NCI-H748 (cell line): ENCODE results near the gene GRB2.

Source experiments
- DNase-seq: peaks from one replicate; lab custom pipeline; 2025; ENCODE audit not compliant: unreplicated experiment; lab: John Stamatoyannopoulos, UW

GRB2 gene

DNA sequence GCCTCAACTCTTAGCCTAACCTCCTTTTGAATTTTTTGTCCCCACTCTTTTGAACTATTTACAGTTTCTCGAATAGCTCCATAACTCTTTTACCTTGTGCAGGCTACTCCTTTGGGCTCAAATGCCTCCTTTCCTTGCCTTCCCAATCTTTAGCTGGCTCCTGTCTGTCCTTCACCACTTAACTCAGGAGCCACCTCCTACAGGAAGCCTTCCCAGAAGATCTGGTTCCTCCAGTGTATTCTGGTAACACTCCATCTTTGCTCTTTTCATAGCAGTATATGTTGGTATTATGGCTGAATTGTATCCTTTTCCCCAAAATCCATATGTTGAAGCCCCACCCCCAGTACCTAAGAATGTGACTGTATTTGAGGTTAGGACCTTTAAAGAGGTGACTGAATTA, 9.0 kb upstream of the GRB2 start:
- DNase-seq, result no peak

DNA sequence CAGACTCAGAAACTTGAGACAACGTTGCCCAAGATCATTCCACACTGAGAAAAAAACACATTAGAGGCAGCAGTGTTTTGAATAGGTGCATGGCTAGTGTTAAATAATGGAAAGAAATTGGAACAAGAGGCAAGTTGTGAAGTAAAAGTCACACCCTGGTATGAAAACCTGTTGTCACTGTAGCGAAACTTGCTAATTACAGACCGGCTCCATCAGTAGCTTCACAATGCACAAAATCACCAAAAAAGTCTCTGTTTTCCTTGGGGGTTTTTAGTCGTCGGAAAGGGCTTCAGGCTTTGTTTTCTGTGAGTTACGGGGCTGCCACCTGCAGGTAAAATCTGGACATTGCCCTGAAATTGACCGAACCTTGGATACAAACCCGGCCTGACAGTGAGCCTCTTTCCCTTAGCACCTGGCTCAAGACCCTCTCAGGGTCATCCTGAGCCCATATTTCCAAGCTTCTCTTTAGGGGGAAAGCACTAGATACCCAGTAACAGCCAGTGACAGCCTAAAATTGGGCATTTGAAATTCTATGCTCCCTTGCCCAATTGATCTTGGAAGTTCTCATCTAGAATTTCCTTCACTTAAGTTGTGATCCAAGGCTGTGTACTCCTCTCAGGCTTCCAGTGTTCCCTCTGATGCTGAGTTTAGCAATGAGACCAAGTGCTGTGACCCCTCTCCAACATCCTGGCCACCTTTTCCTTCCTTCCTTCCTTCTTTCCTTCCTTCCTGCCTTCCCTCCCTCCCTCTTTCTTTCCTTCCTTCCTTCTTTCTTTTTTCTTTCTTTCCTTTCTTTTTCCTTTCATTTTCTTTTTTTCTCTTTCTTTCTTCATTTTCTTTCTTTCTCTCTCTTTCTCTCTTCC, 7.2 kb upstream of the GRB2 start:
- DNase-seq, result peak; percentile 64

DNA sequence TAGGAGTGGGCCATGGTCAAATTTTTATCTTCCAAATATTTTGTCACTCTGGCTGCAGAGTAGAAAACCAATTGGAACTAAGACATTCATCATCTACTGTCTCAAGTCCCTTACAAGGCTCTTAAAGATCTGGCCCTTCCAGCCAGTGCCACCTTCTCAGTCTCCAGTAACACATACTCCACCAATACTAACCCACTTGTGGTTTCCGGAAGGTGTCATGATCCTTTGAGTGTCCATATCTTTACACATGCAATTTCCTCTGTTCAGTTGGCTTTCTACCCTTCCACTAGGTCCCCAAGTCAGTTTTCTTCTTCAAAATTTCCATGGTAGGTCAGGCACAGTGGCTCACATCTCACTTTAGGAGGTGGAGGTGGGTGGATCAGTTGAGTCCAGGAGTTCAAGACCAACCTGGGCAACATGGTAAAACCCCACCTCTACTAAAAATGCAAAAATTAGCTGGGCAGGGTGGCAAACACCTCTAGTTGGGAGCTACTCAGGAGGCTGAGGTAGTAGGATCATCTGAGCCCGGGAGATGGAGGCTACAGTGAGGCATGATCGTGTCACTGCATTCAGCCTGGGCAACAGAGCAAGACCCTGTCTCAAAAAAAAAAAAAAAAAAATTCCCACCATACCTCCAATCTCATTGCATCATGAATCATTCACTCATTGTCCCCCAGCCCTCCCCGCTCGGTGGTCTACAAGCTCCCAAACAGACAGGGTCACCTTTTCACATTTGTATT, 6.0 kb upstream of the GRB2 start:
- DNase-seq, result no peak

DNA sequence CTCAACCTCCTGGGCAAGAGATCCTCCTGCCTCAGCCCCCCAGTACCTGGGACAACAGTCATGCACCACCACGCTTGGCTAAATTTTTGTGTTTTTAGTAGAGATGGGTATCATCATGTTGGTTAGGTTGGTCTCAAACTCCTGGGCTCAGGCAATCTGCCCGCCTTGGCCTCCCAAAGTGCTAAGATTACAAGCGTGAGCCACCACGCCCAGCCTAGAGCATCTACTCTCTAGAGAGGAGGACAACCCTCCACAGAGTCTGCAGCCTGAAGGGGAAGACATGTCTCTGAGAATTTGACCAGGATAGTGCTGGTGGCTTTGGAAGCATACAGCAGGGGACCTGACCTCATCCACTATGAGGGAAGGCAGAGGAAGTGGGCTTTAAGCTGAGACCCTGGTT, 4.7 kb upstream of the GRB2 start:
- no peak for DNase-seq

DNA sequence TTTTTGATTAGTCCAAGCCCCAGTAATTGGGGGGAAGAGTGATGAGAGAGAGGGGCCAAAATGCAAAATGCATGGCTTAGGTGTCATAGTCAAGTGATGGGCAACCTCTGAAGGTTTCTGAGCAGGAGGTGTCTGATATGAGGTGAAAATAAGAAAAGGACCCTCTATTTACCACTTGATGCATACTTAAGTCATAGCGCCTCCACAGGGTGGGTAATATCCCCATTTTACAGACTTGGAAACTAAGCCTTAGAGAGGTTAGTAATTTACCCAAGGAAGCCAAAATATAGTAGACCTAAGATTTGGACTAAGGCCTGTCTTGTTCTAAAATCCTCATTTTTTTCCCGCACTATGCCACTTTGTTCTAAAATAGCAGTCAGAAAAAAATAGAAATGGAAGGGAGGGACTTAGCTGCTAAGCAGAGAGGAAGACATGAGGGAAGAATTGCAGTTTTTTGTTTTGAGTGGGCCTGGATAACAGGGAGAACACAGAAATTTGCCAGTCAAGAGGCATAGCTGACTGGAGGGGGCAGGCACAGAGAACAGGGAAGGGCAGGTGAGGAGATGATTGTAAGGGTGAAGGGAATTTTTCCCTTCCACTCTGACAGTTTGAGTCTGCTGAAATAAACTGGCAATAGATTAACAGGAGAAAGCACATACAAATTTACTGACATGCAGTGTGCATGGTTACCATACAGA, 2.3 kb upstream of the GRB2 start:
- no peak for DNase-seq

DNA sequence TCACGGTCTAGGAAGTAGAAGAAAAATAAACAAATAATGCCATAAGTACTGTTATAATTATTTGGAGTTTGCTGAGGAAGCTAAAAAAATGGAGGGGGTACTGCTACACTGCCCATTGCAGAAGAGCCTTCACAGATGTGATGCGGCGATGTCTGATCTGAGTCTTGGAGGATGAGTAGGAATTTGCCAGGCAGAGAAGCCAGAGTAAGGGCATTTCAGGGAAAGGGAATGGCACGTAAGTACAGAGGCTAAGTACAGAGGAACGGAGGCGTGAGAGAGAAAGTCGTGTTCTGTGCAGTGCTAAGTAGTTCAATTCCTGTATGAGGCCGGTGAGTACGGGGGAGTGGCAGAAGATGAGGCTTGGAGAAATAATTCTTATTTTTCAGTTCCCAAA, 741 bp upstream of the GRB2 start:
- peak; percentile 18 for DNase-seq

DNA sequence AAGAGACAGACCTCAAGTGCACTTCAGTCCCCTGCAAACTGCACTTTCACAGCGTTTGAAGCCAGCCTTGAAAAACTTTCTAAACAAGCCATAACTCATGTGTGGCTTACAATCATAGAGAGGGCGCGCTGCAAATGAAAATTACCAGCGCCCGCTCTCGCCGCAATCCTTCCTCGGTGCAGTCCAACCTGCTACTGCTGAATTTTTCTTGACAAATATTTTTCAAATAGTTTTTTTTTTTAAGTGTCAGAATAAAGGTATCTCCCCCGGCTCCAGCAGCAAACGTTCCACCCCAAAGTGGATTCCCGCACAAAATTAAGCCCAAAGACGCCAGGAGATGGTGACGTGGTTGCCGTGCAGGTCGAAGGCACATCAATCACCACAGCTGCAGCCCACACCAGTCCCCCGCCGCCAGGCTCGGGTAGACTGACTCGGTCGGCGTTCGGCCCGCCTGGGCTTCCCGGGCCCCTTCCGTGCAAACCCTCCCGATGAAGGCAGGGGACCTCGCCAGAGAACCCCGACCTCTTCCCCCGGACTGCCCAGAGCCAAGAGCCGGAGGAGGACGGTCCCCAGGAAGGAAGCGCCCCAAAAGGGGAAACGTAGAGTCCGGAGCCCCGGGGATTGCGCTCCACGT, 630 bp downstream of the GRB2 start:
- DNase-seq, result peak; percentile 40

DNA sequence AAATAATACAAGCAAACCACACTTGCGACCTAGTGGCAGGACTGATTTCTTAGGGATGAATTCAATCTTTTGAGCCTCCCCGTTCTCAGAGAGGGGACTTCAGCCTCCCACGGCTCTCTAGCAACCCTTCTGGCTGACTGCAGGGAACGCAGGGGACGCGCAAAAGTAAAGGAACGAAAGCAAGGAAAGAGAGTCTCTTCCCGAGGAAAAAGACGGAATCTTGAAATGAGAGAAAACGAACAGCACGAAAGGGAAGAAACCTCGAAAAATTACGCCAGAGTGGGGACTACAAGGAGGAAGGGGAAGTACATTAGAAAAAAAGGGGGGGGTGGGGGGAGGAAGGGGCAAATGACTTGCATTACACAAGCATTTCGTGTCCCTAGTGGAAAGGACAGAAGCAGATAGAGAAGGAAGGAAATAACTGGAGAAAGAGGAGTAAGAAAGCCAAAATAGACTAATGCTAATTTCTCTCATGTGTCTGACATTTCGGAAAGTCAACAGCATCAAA, 1.2 kb downstream of the GRB2 start:
- DNase-seq, result peak; percentile 64

DNA sequence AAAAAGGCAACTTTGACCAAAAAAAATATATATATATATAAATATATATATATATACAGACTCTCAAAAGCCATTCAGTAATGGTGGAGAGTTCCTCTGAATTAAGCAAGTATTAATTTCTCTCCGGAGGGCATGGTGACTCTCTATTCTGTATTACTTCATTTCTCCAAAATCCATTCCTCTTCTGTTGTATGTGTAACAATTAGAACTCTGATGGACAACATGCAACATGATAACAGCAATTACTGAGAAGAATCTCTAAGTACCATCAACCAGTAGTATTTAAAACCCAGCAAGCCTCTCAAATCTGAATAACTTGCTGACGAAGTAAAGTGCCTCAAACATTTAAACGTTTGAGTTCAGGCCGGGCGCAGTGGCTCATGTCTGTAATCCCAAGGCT, 2.3 kb downstream of the GRB2 start:
- no peak for DNase-seq

DNA sequence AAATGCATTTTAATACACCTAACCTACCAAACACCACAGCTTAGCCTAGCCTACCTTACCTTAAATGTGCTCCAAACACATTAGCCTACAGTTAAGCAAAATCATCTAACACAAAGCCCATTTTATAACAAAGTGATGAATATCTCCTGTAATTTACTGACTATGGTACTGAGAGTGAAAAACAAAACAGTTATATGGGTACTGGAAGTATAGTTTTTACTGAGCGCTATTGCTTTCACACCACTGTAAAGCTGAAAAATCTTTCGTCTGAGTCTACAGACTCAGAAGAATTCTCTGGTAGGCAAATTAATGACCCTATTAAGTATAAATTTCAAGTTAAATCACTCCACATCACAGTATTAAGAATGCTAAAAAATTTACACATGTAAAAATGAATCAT, 3.5 kb downstream of the GRB2 start:
- DNase-seq, result no peak

DNA sequence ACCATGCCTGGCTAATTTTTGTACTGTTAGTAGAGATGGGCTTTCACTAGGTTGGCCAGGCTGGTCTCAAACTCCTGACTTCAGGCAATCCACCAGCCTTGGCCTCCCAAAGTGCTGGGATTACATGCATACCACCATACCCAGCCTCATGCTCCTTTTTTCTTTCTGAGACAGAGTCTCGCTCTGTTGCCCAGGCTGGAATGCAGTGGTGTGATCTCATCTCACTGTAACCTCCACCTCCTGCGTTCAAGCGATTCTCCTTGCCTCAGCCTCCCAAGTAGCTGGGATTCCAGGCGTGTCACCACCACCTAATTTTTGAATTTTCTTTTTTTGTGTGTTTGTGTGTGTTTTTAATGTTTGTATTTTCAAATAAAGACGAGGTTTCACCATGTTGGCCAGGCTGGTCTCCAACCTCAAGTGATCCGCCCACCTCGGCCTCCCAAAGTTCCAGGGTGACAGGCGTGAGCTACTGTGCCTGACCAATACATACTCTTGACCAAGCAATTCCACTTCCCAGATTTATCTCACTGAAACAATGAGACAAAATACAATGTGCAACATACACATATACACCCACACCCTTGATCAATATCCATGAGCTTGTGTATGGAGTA, 5.0 kb downstream of the GRB2 start:
- DNase-seq, result no peak

DNA sequence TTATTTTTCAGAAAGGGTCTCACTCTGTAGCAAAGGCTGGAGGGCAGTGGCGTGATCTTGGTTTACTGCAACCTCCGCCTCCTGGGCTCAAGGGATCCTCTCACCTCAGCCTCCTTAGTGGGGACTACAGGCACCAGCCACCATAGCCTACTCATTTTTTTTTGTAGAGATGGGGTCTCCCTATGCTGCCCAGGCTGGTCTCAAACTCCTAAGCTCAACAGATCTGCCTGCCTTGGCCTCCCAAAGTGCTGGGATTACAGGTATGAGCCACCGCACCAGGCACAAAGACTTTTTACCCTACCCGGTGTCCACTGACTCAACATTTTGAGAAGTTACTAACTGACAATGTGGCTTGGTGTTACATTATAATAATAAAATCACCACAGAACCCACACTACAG, 7.2 kb downstream of the GRB2 start:
- no peak for DNase-seq

DNA sequence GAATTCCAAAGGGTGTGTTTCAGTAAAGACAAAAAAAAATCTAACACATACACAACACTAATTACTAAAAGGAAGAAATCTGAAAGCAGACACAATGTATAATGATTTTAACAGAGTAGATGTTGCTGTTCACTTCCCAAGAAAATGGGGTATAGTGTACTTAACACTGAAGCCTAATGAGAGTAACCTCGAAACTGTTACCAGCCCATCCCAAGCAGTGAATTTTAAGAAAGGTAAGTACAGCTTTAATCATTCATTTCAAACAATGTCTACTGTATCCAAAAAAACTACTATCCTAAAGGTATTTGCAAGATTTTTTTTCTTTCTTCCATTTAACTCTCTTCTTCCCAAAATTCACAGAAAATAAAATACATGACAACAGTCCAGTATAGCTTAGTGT, 8.3 kb downstream of the GRB2 start:
- DNase-seq, result no peak

DNA sequence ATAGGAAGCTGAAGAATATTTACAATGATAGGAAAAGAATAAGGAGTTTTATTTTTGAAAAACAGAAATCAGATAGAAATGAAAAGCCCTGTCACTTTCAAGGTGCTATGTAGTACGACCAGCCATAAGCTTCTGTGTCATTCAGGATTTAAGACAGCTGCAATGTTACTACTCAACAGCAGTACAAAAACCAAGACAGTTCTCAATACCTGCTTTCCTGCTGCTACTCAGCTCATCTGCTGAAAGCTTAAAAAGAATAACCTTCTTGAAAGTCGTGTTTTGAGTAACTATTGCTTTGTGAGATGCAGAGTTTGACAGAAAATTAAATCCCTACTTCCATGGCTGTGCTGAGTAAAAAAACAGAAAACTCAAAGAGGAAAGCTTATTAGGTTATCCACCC, 8.7 kb downstream of the GRB2 start:
- no peak for DNase-seq

DNA sequence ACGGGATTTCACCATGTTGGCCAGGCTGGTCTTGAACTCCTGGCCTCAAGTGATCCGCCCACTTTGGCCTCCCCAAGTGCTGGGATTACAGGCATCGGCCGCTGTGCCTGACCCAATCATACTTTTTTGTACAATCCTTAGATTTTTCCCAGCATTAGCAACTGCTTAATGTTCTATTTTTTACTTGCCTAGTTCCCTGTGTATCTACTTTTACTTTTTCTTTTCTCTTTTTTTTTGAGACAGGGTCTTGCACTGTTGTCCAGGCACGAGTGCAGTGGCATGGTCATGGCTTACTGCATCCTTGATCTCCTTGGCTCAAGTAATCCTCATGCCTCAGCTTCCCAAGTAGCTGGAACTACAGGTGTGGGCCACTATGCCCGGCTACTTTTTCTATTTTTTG, 9.5 kb downstream of the GRB2 start:
- no peak for DNase-seq

DNA sequence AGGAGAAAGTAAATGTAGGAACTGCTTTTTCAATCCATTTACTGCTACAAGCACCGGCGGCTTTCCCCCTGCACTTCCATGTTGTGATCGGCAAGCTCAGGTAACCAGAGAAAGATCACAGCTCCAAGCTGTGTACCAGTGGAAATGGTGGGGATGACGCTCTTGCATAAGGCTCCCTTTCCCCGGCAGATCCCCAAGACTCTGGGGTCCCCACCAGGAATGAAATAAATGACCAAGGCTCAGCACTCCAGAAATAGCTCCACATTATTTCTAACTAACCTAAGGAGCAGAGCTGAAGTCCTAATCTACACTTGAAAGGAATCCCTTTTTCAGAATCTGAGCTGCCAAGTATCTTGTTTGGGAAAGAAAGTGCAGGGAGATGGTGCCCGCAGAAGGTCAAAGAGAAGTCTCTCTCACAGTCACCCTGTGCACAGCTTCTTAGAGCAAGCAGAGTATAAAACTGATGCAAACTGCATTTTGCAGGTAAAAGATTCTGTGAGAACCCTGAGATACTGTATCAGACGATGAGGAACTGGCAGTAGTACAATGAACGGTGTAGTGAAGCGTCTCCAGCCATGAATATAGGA, 11.1 kb downstream of the GRB2 start:
- peak; percentile 29 for DNase-seq

DNA sequence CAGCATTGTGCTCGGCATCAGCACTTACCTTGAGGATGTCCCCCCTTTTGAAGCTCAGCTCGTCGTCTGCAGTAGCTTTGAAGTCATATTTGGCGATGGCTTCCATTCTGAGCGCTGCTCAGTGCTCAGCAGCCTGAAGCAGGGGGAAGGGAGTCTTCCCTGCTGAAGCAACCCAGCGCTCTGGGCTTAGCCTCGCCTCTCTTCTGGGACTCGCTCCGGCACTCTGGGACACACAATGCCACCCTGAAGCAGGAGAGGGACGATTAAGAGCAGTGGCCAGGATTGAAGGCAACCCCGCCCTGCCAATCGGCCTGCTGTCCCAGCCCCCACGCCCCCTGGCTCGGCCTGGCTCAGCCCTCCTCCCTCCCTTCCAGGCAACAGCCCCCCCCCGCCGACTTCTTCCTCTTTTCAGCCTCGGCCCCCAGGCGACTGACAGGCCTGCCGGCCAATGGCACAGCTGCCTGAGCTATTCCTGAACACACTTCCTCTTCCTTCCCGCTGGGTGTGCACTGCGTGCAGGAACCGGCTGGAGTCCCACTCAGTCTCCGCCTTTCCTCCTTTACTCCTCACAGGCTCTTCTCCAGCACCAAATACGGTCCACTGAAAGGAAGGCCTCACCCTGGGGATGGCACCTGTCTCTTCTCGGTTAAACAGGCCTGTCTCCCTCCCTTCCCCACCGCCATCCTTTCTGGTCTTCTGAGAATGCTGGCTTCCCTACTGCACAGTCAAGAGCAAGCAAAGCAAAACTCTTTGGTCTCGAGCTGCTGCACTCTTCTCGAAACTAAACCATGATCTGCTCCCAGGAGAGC, 11.8 kb downstream of the GRB2 start:
- peak; percentile 97 for DNase-seq

DNA sequence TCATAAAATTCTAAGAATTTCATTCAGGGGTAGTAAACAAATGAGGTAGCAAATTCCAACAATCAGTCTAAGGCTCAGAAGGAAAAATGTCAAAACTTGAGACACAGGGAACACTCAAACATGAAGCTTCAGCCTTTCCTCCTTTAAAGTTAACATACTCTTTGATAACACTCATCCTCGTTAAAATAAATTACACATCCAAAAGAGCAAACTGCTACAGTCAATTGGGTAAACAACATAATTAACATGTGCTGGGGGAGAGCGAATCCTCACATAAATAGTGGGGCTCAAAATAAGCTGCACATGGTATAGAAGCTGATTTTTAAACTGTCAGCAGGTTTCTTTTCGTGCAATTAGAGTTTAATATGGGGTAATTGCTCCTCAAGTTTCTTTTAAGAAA, 12.9 kb downstream of the GRB2 start:
- DNase-seq, result no peak

DNA sequence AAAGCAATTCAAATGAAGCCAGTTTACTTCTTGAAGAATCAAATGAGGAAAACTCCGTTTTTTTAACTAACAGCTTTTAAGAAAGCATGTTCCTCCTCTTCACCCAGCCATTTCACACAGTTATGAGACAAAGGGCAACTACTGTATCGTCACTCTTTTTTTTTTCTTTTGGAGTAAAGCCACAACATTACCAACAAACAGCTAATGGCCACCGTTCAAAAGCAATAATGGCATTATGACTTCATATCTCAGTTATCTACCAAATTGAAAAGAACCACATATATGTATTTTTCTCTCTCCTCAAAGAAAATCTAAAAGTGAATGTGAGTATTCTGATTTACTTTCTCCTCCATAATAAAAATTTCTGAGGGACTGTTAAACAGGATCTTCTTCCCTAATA, 14.5 kb downstream of the GRB2 start:
- no peak for DNase-seq
